GM13976 (cell line): ENCODE measurements around the gene MVB12B.

Source experiments
- DNase-seq: peaks from one replicate; pipeline ENCODE4 v3.0.0; 2012; ENCODE audit warnings: low spot score
- in situ Hi-C: fragments of 300-500 bp; cut with MboI; formaldehyde crosslinking; loops from one replicate; pipeline ENCODE4 v1.12.0; 2022; ENCODE audit warnings: low sequenced_read_pairs, mixed read lengths, inconsistent platforms; ENCODE audit not compliant: unreplicated experiment
- TF ChIP-seq, protein P1 (sequence below): IDR thresholded peaks from 2 replicates; pipeline ENCODE4 v1.5.1; 2012; ENCODE audit warnings: borderline replicate concordance, mild to moderate bottlenecking; ENCODE audit not compliant: insufficient read depth; ENCODE audit errors: extremely low read depth, missing control alignments, control extremely low read depth

The MVB12B gene

DNA sequence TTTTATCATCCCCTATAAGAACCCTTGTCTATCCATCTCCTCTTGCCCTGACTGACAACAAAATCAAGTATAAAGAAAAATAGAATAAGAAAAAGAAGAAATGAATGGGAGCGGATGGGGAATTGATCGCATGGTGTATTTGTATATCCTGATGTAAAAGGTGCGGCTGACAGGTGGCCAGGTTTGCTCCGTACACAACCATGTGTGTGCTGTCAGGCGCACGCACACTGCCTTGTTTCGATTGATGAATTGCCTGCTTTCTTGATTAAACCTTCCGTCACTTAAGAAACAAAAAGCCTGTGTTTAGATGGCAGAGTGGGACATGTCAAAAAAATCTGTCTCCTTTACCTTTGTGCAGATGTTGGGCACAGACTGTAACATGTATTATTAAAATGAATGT is 102.6 kb downstream of the MVB12B start:
- in situ Hi-C loops: no loop called here
- TF ChIP-seq, protein P1, sequence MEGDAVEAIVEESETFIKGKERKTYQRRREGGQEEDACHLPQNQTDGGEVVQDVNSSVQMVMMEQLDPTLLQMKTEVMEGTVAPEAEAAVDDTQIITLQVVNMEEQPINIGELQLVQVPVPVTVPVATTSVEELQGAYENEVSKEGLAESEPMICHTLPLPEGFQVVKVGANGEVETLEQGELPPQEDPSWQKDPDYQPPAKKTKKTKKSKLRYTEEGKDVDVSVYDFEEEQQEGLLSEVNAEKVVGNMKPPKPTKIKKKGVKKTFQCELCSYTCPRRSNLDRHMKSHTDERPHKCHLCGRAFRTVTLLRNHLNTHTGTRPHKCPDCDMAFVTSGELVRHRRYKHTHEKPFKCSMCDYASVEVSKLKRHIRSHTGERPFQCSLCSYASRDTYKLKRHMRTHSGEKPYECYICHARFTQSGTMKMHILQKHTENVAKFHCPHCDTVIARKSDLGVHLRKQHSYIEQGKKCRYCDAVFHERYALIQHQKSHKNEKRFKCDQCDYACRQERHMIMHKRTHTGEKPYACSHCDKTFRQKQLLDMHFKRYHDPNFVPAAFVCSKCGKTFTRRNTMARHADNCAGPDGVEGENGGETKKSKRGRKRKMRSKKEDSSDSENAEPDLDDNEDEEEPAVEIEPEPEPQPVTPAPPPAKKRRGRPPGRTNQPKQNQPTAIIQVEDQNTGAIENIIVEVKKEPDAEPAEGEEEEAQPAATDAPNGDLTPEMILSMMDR: no peak
- no peak for DNase-seq

DNA sequence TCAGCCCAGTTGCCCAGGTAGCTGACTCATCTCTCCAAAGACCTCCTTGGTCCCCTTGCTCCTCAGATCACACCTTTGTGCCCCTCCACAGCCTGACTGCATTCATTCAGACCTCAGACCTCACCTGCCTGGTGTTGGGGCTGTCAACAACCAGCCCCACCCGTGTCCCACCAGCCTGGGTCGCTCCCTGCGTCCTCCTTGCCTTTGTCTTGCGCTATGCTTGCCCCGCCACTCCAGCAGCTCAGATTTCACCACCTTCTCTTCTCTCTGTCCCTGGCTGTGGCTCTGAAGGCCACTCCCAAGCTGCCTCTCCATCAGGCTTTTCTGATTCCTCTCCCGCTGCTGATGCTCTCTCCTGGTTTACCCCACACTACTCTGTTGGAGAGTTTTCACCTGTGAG is 103.5 kb downstream of the MVB12B start:
- TF ChIP-seq, protein P1: no peak
- DNase-seq: no peak
- in situ Hi-C loops: no loop called here

DNA sequence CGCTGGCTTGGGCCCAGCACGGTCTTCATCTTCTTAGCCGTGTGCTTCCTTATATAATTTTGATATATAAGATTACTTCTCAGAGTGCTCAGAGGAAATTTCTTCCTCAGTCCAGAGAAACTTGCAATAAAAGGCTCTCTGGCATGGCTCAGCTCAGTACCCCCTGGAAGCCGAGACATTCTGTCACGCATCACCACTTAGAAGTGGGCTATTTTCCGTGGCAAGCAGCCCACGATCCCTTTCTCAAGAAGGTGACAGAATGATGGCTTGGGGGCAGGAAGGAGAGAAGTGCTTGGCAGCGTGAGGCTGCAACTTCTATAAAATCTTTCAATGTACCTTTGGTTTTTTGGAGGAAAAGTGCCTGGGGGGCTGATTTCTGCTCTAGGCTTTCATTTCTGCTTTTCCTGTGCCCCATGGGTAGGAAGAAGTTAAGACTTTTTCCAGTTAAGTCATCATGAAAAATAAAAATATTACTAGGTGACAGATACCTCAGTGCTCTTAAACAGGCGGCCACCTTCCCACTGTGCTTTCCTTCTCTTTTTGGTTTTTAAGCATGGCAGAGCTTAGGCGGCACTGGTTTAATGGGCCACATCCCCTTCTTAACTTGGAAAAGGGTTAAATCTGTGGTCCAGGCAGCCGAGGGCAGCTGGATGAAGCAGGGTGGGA is 104.6 kb downstream of the MVB12B start:
- TF ChIP-seq, protein P1: no peak
- DNase-seq: no peak
- in situ Hi-C loops: no loop called here

GRCh38 chr9:126432659-126433058 is 106.0 kb downstream of the MVB12B start:
- in situ Hi-C loops: no loop called here
- TF ChIP-seq, protein P1: no peak
- DNase-seq: no peak

GRCh38 chr9:126435105-126435504 is 108.5 kb downstream of the MVB12B start:
- in situ Hi-C loops: no loop called here
- TF ChIP-seq, protein P1: no peak
- no peak for DNase-seq

DNA sequence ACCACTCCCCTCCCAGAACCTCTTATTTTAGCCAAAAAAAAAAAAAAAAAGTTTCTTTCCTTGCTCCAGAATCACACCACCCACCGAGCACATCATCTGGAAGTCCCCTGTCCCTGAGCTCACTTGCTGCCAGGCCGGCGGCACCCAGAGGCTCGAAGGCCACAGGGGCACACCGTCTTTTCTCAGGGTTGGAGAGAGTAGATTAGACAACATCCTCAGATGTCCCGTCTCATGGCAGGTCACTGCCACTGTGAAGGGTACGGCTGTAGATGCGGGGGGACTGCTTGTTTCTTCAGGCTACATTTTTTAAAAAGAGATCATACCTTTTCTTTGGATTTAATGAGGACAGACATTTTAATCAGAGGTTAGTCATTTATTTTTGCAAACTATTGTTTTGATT is 109.0 kb downstream of the MVB12B start:
- no peak for DNase-seq
- TF ChIP-seq, protein P1: no peak
- in situ Hi-C loops: no loop called here

GRCh38 chr9:126436545-126437267 is 110.1 kb downstream of the MVB12B start:
- DNase-seq: no peak
- TF ChIP-seq, protein P1: no peak
- in situ Hi-C loops: no loop called here
